GM10847 (cell line): ENCODE results near the gene ZNF599.
A peak's percentile ranks its signal among the peaks of the same experiment; 100 is the strongest.

Experiments
- POLR2A ChIP-seq: IDR thresholded peaks from 2 replicates; pipeline ENCODE4 v1.6.1; 2011; ENCODE audit not compliant: insufficient read length; ENCODE audit errors: extremely low read depth

Gene ZNF599

DNA sequence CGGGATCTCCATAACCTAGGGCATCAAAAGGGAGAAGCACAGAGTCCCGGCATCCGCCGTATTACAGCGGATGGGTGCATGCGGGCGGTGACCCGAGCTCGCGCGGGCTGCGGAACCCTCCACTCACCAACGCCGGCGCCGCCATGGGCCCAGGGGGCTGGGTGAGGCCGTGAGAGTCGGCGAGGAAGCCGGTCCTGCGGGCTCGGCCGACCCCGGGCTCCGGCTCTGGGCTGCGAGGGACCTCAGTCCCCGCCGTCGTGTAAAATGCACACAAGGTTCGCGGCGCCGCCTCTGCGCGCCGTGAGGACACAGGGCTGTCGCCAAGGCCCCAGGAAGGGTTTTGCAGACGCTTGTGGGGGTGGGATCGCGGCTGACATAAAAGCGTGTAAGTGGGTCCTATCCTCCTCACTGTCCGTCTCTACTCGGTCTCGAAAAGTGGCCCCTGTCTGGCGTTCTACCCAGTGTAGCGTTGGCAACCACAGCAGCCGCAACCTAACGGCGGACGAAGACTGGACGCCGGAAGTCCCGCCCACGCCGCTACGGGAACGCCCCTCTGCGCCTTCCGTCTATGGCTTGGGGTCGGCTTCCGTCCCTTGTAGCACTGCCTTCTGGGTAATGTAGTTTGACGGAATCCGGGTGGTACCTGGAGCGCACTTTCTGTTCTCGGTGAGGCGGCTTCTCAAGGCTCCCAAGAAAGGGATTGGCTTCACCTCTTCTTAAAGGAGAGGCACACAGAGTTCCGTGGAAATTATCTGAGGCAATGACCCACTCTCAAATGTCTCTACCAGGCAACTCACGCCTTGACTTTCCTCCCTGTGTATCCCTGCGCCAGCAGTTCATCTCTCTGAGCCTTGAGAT, at the start of gene ZNF599:
Gene ZNF599, minus strand, starts transcription at position 519 of the 858 bp plus-strand sequence. Its CDS starts 374 bp downstream, at position 145.
- TF ChIP-seq POLR2A: peak; percentile 53

- TF ChIP-seq POLR2A: no peak
Measured at GRCh38 chr19:34818270-34818669, 45.3 kb upstream of the ZNF599 start.

DNA sequence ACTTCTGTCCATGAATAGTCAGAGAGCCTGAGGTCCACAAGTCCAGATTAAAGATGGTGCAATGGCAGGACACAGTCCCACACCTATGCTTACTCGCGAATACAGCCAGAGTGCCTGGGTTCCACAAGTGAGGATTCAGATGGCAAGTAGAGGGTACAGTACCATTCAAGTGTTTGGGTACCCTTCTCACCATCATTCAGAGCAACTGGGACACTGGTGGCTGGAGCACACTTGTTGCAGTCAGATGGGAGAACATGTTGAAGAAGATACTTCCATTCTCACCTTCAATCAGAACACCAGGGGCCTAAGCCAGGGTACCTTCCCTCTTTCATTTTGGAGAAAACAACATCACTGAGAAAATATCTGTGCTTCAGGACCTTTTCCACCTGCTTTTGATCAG, 43.7 kb upstream of the ZNF599 start:
- no peak for TF ChIP-seq POLR2A

DNA sequence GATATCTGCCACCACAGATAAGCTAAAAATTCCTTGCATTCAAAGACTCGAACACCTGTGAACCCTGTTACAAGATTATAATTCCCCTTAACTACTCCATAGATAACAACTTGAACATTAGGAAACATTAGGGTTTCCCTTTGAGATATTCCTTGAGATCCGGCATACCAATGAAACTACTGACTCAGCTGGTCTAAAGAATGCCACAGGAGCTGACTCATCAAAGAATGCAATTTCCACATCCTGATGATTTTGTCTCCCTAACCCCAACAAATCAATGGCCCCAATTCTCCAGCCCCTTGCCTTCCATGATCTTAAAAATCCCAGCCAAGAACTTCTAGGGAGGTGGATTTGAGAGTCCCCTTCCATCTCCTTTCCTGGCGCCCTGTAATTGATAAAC, 35.6 kb upstream of the ZNF599 start:
- TF ChIP-seq POLR2A: no peak

DNA sequence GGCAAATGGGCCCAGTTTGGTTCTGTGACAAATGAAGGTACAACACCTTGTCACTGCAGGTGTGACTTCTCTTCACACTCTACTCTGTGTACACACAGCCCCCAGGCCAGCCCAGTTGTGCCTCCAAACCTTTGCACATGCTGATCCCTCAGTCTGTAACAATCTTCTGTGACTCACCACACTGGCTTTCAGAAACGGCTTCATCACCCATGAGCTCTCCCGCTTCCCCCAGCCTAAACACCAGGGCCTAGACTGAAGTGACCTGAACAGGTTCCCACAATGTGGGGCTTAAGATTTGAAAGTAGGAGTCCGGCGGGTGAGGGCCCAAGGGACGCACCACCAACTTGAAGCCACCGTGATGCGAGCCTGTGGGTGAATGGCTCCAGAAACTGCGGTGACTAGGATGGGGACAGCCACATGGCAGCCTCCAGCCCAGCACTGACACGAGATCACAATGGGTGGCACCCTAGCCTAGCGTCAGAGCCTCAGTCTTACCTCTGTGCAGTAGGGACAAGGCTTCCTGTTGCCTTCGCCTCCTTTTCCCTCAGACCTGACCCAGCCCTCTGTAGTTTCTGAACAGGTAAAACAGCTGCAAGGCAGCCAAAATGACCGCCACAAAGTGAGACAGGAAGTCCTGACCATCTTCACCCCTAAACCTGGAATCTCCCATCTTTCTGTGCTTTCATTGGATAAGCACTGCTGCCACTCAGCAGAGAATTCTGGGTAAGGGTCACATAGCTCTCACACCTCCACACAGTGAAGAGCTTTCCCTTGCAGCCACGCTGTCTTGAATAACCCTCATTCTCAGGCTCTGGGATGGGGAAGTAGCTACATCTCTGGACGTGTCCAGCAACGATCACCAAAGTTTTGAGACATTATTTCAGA, 34.2 kb upstream of the ZNF599 start:
- no peak for TF ChIP-seq POLR2A

DNA sequence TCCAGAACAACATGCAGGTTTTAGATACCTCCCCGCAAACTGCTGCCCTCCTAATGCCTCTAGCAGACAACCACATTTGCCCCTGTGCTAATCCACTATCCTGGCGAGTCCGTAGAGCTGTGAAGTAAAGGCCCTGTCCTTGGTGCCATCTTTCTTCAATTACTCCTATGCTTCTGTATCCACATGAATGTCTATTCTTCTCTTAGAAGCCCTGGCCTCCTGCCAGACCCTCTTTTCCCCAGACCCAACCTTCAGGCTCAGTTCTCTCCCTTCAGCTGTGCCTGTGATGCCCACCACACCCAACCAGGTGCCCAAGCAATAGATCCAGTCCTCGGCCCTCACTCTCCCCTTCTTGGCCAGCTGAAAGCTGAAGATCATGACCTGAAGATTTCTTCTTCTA, 31.1 kb upstream of the ZNF599 start:
- TF ChIP-seq POLR2A: no peak

DNA sequence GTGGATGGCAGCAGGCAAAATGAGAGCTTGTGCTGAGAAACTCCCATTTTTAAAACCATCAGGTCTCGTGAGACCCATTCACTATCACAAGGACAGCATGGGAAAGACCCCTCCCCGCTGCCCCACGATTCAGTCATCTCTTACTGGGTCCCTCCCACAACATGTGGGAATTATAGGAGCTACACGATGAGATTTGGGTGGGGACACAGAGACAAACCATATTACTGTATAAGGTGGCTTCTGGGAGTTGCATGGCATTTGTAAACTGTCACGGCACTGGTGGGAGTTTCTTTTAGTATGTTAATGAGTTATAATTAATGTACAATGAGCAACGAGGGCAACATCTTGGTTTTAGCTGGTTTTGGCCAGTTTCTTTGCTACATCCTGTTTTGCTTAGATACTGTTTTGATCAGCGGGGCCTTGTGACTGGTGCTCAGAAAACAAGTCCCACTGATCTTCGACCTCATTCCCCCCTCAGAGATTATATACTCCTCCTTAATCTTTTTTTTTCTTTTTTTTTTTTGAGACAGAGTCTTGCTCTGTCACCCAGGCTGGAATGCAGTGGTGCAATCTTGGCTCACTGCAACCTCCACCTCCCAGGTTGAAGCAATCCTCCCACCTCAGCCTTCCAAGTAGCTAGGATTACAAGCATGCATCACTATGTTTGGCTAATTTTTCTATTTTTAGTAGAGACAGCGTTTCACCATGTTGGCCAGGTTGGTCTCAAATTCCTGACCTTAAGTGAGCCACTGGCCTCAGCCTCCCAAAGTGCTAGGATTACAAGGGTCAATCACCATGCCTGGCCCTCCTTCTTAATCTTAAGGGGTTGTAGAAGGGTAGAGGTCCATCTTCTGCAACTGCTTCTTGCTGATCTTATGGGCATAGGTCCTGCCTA, 21.3 kb upstream of the ZNF599 start:
- no peak for TF ChIP-seq POLR2A

DNA sequence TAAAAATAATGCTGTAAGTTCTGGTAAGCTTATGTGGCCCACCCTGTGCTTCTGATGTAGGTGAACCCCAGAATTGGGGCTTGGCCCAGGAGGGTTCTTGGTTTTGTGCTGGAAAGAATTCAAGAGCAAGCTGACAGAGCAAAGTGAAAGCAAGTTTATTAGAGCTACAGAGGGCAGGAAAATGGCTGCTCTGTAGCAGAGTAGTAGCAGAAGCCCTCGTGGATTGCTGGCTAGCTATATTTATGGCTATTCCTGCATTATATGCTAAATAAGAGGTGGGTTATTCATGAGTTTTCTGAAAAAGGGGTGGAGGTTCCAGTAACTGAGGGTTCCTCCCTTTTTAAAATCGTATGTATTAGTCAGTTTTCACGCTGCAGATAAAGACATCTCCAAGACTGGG, 20.6 kb upstream of the ZNF599 start:
- TF ChIP-seq POLR2A: no peak

GRCh38 chr19:34788074-34788473, 15.1 kb upstream of the ZNF599 start:
- no peak for TF ChIP-seq POLR2A

- TF ChIP-seq POLR2A: no peak
Measured at GRCh38 chr19:34787059-34787824, 14.2 kb upstream of the ZNF599 start.

- TF ChIP-seq POLR2A: no peak
Measured at GRCh38 chr19:34786236-34786635, 13.2 kb upstream of the ZNF599 start.

DNA sequence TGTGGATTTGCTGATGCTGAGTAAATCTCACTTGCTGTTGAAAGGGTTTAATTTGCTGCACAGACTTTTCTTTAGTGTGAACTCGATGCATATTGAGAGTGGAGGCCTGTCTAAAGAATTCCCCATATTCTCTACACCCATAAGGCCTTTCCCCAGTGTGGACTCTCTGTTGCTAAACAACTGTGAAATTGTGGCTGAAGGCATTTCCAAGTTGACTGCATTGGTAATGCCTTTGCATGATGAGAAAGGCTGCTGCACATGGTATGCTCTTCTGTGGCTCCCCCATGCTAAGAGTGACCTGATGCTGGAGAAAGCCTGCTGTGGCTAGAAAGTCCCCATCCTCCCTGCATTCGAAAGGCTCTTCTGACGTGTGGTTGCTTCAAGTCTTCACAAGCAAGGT, 6.6 kb upstream of the ZNF599 start:
- no peak for TF ChIP-seq POLR2A

DNA sequence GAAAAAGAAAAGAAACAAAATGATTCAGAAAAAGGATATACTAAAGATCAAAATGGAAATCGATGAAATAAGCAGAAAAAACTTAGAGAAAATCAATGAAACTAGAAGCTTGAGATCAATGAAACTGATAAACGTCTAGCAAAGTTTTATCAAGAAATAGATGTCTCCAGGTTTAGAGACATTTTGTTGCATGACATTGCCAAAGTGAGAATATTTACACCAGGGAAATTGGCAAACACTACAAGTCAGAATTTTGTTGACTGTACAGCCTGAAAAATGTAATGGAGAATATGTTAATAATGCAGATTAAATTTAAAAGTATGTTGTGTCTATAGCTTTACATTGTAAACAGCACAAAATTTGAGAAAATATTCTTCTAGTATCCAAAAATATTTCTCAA, 5.3 kb upstream of the ZNF599 start:
- no peak for TF ChIP-seq POLR2A

DNA sequence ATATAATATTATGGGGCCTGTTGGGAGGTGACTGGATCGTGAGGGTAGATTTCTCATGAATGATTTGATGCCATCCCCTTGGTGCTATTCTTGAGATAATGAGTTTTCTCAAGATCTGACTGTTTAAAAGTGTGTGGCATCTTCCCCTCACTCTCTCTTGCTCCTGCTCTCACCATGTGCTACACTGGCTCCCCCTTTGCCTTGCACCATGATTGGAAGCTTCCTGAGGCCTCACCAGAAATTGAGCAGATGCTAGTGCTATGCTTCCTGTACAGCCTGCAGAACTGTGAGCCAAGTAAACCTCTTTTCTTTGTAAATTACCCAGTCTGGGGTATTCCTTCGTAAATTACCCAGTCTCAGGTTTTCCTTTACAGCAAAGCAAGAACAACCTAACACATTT, 1.8 kb upstream of the ZNF599 start:
- TF ChIP-seq POLR2A: no peak
